SU-DHL-6 (cell line): ENCODE data around the gene ANP32A.

Experiments used
- EZH2phosphoT487 ChIP-seq: fragments of 200-600 bp; sonication (generic), shearing (Covaris generic); conservative IDR thresholded peaks from 2 replicates; pipeline ENCODE4 v1.6.1; 2018; ENCODE audit warnings: mild to moderate bottlenecking, antibody characterized with exemption, low read length, moderate library complexity, mixed read lengths
- TF ChIP-seq, protein P1 (sequence below): fragments of 200-600 bp; sonication (generic); IDR thresholded peaks from one replicate; pipeline ENCODE4 v1.5.1; 2017; ENCODE audit warnings: antibody characterized with exemption, mild to moderate bottlenecking, low read length, moderate library complexity; ENCODE audit not compliant: insufficient read depth, poor library complexity, severe bottlenecking

DNA sequence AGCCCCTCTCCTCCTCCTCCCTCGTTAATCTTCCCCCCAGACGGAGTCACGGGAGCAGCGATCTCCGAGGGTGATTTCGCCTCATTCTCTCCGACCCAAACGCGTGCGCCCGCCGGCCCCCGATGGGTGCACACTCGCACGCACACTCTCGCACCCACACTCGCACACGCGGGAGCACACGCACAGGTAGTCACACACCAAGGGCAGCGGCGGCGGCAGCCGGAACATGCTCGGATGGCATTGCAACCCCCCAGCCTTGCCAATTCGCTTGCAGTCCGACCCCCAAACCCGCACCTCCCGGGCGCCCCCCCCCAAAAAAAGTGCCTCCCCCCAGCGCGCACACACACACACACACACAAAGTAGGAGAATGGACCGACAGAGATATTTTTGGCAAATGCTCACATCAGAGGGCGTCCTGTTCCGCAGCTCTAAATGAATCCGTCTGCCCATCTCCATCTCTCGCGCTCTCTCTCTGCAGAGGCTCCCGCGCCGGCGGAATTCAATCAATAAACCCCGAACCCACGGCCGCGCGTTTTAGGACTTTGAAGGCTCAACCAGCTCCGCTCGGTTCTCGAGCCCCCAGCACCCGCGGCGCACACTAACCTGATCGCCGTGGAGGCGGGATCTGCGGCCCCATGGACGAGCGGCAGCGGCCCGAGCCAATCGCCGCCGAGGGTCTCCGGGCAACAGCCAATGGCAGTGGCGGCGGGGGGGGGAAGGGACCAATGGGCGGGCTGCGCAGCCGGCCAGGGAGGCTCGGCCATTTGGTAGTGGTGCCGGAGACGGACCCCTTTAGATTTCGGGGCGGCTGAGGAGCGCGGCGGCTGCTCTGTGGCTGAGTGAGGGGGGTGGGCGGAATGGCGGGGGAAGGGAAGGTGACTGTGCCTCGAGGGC, at the start of gene ANP32A:
- no peak for TF ChIP-seq EZH2phosphoT487
- TF ChIP-seq, protein P1, sequence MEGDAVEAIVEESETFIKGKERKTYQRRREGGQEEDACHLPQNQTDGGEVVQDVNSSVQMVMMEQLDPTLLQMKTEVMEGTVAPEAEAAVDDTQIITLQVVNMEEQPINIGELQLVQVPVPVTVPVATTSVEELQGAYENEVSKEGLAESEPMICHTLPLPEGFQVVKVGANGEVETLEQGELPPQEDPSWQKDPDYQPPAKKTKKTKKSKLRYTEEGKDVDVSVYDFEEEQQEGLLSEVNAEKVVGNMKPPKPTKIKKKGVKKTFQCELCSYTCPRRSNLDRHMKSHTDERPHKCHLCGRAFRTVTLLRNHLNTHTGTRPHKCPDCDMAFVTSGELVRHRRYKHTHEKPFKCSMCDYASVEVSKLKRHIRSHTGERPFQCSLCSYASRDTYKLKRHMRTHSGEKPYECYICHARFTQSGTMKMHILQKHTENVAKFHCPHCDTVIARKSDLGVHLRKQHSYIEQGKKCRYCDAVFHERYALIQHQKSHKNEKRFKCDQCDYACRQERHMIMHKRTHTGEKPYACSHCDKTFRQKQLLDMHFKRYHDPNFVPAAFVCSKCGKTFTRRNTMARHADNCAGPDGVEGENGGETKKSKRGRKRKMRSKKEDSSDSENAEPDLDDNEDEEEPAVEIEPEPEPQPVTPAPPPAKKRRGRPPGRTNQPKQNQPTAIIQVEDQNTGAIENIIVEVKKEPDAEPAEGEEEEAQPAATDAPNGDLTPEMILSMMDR, result no peak
